HG02943 (cell line): Measurements from ENCODE around the gene CNOT4.
"Not testable (repeated sequence)": the region's sequence is repeated elsewhere in the genome, so short reads cannot be mapped to it uniquely, and the experiment has no call there.

ENCODE experiments used
- ATAC-seq: cut with Tn5 transposase; IDR thresholded peaks from one replicate; pipeline ENCODE4 v1.9.1; 2021; ENCODE audit warnings: mild to moderate bottlenecking, low read depth, moderate library complexity; ENCODE audit not compliant: unreplicated experiment

The CNOT4 gene

DNA sequence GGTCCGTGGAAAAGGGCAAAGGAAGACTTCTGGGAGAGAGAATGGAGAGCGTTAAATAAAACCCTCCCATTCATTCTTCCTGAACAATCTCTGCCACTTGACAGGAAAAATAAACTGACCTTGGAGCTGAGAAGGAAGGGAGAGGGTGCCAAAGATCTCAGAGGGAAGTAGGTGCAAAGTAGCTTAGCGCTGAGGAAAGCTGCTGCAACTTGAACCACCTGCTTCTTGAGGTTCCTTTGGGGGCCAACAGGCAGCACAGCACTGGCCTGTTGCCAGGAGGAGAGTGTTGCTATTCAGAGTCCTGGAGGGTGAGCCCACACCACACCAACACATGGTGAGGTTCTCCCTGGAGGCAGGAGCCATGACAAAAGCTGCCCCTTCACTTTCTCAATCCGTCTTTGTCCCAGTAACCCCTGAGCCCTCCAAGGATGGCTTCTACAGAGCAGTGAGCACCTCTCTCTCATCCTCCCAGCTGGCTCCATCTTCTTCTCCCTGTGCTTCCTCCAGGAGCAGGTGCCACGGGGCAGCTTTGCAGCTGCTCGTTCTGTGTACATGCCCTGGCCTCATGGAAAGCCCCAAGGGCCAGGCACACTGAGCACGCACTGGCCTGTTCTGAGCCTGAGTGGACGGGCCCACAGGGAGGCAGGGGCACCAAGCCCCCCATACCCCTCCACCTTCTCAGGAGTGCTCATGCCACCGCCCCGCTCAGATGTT lies 174.9 kb downstream of the CNOT4 start:
- no peak for ATAC-seq

DNA sequence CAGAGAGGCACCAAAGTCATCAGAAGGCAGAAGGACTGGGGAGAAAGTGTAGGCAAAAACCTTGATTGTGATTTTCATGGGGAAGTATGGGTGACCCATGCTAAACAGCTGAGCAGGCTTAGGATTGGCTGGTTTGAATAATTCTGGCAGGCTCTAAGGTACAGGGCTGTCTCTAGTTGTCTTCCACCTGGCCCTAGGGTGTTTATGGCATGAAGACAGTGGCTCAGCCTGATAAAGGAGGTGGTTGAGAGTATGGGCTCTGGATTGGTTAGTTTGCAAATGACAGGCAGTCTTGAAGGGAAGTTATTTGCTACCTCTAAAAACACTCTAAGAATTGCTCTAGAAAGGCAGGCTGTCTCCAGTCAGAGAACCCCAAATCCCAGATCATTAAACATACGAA lies 176.0 kb downstream of the CNOT4 start:
- ATAC-seq: no peak

DNA sequence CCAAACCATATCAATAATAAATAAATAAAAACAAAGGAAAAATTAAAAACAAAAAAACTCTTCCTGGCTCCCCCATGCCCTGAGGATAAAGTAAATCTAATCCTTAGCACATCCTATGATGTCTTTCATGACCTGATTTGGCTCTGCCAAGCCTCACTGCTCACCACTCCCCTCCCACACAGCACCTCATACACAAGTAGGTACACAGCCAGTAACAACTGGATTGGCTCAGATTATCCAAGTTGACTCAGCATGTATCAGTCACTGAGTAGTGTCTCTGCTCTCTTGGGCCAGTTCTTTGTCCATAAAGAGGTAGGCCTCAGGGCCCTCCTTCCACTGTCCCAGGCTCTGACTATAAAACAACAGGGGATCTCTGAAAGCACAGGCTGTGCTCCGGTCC lies 176.7 kb downstream of the CNOT4 start:
- ATAC-seq: no peak

DNA sequence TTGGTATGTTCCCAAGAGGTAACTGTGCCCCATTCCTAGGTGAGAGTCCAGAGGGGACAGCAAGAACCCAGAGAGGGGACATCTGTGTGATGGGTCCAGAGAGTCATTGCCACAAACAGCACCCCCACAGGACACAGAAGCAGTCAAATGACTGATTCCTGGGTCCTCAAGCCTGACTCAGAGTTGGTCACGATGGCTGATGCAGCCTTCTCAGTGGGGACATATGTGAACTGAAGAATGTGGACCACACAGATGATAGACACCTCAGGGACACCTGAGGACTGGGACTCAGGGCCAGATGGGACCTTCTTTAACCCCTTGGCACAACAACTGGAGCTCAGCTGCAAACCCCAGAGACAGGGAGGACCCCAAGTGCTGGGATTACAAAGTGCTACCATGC lies 179.8 kb downstream of the CNOT4 start:
- no peak for ATAC-seq

GRCh38 chr7:135328526-135328925 lies 181.4 kb downstream of the CNOT4 start:
- no peak for ATAC-seq

- ATAC-seq: no peak
Observed at GRCh38 chr7:135328053-135328452, 181.8 kb downstream of the CNOT4 start.

GRCh38 chr7:135327458-135327857 lies 182.4 kb downstream of the CNOT4 start:
- no peak for ATAC-seq

- ATAC-seq: no peak
Observed at GRCh38 chr7:135326636-135327280, 183.1 kb downstream of the CNOT4 start.

GRCh38 chr7:135322571-135323340 lies 187.1 kb downstream of the CNOT4 start:
- no peak for ATAC-seq

DNA sequence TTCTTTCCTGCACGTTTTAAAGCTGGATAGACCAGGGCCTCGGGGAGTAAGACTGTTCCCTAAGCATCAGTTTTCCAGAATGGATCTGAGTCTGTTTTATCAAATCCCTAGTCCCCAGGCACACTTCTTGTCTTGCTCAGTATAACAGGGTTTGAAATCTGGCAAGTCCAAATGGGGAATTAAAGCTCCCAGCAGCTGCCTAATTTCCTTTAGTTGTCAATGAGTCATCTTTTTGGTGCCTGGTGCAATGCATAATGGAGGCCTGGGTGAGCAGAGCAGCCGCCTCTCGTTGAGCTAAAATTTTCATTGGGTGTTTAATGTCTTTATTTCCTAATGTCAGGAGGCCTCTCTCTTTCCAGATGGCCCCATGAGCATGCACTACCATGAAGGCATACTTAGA lies 188.3 kb downstream of the CNOT4 start:
- ATAC-seq: no peak

- ATAC-seq: not testable (repeated sequence)
Observed at GRCh38 chr7:135320953-135321352, 188.9 kb downstream of the CNOT4 start.

DNA sequence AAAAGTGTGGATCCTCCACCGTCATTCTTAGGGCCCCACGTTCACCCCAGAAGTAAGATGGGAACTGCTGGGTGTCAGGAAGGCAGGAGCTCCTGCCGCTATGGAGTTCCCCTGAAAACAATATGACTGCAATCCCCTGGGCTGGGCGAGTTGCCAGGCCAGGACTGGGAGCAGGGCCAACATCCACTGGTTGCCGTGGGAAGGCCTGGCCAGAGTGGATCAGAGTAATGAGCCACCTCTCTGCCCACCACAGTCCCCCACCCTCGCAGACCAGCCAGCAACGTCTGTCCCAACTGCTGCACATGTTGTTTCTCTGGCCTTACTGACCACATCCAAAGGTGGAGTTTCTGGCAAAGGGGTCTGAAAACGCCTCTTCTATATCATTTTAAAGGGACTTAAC lies 189.6 kb downstream of the CNOT4 start:
- ATAC-seq: no peak

DNA sequence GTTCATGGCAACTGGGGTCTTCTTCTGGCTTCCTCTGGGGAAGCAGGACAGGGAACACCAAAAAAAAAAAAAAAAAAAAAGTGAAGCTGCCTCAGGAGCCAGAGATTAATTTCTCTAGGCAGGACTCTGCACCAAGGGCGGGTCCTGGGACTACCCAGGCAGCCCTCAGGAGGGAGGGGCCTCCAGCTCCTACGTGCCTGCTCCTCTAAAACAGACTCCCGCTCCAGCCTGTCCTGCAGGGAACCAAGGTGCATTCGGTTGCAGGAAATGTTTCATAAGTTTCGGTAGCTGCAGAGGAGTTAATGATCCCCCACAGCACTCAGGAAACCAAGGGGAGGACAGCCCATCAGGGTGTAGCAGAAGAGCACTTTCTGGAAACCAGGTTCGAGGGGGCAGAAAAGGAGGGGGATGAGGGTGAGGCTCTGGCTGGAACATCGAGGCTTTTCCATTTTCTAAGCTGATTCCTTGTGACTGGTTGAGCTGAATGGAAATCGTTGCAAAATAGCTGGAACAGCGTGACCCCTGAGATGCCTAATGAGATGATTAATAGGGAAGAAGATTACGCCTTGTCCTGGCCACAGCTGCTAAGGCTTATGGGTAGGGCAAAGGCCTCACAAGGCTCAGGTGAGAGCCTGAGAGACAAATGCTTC lies 192.1 kb downstream of the CNOT4 start:
- ATAC-seq: no peak

DNA sequence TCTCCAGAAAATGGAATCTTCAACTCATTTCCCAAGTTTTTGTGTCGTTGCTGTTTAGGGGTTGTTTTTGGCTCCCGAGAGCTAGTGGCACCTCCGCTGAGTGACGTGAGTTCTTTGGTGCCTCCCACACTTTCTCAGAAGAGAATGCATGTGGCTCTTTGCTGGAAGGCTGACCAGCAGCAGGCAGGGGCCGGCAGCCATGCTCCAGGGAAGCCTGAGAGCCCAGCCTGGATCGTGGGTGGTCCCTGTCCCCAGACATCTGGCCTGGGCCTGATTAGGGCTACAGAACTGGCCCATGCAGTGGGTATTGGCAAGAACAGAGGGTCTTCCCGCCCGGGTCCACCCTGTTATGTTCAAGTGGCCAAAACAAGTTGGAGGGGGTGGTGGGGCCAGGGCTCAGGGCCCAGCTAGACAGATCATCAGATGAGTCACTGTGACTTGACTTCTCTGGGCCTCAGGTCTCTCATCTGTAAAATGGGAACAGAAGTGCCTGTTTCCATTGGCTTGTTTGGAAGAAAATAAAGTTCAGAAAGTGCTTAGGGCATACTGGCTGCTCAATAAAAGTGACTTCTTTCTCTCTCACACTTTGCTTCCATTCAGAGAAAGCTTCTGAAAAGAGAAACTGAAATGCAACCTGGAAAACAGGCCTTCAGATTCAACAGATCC lies 193.1 kb downstream of the CNOT4 start:
- no peak for ATAC-seq

DNA sequence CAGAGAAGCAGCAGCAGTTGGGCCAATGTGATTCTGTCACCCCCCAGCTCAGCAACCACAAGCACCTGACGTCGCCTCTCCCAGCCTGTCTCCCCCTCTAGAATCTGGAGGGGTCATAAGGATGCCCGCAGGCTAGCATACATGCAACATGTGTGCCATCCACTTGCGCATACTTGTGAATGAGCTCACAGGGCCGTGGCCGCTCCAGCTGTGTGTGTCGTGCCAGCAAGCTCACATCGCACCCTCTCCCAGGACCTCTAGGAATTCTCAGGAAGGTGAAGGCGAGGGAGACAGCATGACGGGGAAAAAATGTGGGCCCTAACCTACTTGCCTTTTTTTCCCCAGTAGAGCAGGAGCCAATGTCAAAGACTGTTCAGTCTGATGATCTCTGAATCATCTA lies 195.9 kb downstream of the CNOT4 start:
- no peak for ATAC-seq
